ENCODE results near the gene NAT14.

DNA sequence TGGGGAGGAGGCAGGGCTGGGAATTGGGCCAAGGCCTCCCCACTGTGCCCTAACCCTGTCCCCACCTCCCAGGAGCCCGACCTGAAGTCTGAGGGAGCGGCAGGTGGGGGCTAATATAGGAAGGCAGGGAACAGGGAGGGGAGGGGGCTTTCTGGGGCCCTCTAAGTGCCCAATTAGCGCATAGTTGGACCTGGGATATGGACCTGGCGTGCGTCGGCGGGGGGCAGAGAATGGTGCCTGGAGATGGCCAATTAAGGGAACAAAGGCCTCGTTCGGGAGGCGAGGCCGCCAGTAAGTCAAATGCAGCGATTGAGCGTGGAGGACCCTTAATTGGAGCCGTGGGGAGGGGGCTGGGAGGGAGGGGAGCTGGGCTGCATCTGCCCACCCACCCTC, 20.3 kb upstream of the NAT14 start, which contains the start of gene C19orf85:
- TF ChIP-seq EZH2 (IDR thresholded peaks at IDR 0.05; ENCODE audit: borderline replicate concordance, low read depth, low read length, severe bottlenecking) (no peak), CTCF (IDR thresholded peaks at IDR 0.05; ENCODE audit: borderline replicate concordance, extremely low read depth, low read length, poor library complexity, severe bottlenecking) (no peak)
